PFSK-1 (cell line): ENCODE results near the gene EFNA5.

Source experiments
- FOXP2 ChIP-seq: optimal IDR thresholded peaks from 2 replicates; pipeline ENCODE3; 2011; ENCODE audit warnings: borderline replicate concordance, control low read depth, inconsistent platforms; ENCODE audit not compliant: insufficient read depth; ENCODE audit errors: extremely low read length, extremely low read depth
- POLR2AphosphoS5 ChIP-seq: IDR thresholded peaks from 2 replicates; pipeline ENCODE4 v1.6.1; 2012; ENCODE audit warnings: low read depth, mild to moderate bottlenecking, control low read depth, low read length, moderate library complexity
- REST ChIP-seq, 2 experiments: IDR thresholded peaks; 2 replicates each; pipeline versions ENCODE4 v1.6.1 to v1.8.0; 2011 to 2012; ENCODE audit warnings: low read depth in 2 of 2, low read length in 2 of 2, control low read depth in 1 of 2, inconsistent platforms in 1 of 2, mild to moderate bottlenecking in 1 of 2, moderate library complexity in 1 of 2; ENCODE audit not compliant: insufficient read depth in 1 of 2
- SIN3A ChIP-seq: IDR thresholded peaks from 2 replicates; pipeline ENCODE4 v1.6.1; 2012; ENCODE audit warnings: mild to moderate bottlenecking, low read length, moderate library complexity, borderline replicate concordance; ENCODE audit not compliant: insufficient read depth
- TAF1 ChIP-seq: IDR thresholded peaks from 2 replicates; pipeline ENCODE4 v1.6.1; 2012; ENCODE audit warnings: low read length, control low read depth, borderline replicate concordance; ENCODE audit not compliant: insufficient read depth

The EFNA5 gene

GRCh38 chr5:107553117-107553555 lies 117.6 kb downstream of the EFNA5 start:
- no peak for TF ChIP-seq TAF1
- TF ChIP-seq SIN3A, result no peak
- no peak for TF ChIP-seq POLR2AphosphoS5
- TF ChIP-seq REST (IDR thresholded peaks at IDR 0.05; ENCODE audit: insufficient read depth in 1 of 2, low read depth in 2 of 2, low read length in 2 of 2), result no peak
- no peak for TF ChIP-seq FOXP2

- no peak for TF ChIP-seq TAF1
- TF ChIP-seq SIN3A, result no peak
- no peak for TF ChIP-seq REST (IDR thresholded peaks at IDR 0.05; ENCODE audit: insufficient read depth in 1 of 2, low read depth in 2 of 2, low read length in 2 of 2)
- no peak for TF ChIP-seq POLR2AphosphoS5
- TF ChIP-seq FOXP2, result no peak
Observed at GRCh38 chr5:107551088-107551487, 119.6 kb downstream of the EFNA5 start.

GRCh38 chr5:107549567-107549966 lies 121.2 kb downstream of the EFNA5 start:
- TF ChIP-seq REST (IDR thresholded peaks at IDR 0.05; ENCODE audit: insufficient read depth in 1 of 2, low read depth in 2 of 2, low read length in 2 of 2), result no peak
- TF ChIP-seq POLR2AphosphoS5, result no peak
- no peak for TF ChIP-seq SIN3A
- TF ChIP-seq FOXP2, result no peak
- no peak for TF ChIP-seq TAF1

- TF ChIP-seq SIN3A (no peak), TAF1 (no peak), POLR2AphosphoS5 (no peak), REST (IDR thresholded peaks at IDR 0.05; ENCODE audit: insufficient read depth in 1 of 2, low read depth in 2 of 2, low read length in 2 of 2) (no peak), FOXP2 (no peak)
Observed at GRCh38 chr5:107548477-107548876, 122.3 kb downstream of the EFNA5 start.

- TF ChIP-seq TAF1 (no peak), SIN3A (no peak), POLR2AphosphoS5 (no peak), FOXP2 (no peak), REST (IDR thresholded peaks at IDR 0.05; ENCODE audit: insufficient read depth in 1 of 2, low read depth in 2 of 2, low read length in 2 of 2) (no peak)
Observed at GRCh38 chr5:107546719-107547118, 124.0 kb downstream of the EFNA5 start.
